Ectodermal cell (in vitro differentiated cells): Measurements from ENCODE around the gene CRIP1.

Experiments used
- H3K27ac ChIP-seq: 2 replicates; pipeline ENCODE4 v1.7.0; 2013; ENCODE audit warnings: mild to moderate bottlenecking, low read depth, low read length; ENCODE audit not compliant: insufficient read depth, poor library complexity, severe bottlenecking
- H3K27me3 ChIP-seq: 2 replicates; pipeline ENCODE4 v1.7.0; 2013; ENCODE audit warnings: mild to moderate bottlenecking, low read length; ENCODE audit not compliant: insufficient read depth, control insufficient read depth, poor library complexity, severe bottlenecking
- H3K36me3 ChIP-seq: one replicate; pipeline ENCODE4 v1.7.0; 2013; ENCODE audit warnings: low read length; ENCODE audit not compliant: control insufficient read depth, insufficient read depth
- H3K4me1 ChIP-seq: one replicate; pipeline ENCODE4 v1.7.0; 2013; ENCODE audit warnings: low read length; ENCODE audit not compliant: control insufficient read depth, insufficient read depth
- H3K4me3 ChIP-seq: 2 replicates; pipeline ENCODE4 v1.7.0; 2013; ENCODE audit warnings: low read depth, low read length, control low read depth; ENCODE audit not compliant: insufficient read depth
- H3K9me3 ChIP-seq: 2 replicates; pipeline ENCODE4 v1.7.0; 2013; ENCODE audit warnings: mild to moderate bottlenecking, low read length, moderate library complexity; ENCODE audit not compliant: control insufficient read depth
- WGBS, 2 experiments: methylation state at CpG; one replicate each; pipeline ENCODE4 v1.1.7; 2013; ENCODE audit warnings: missing lambda C conversion rate in 2 of 2; 5-methylcytosine and 5-hydroxymethylcytosine counted together

The CRIP1 gene

GRCh38 chr14:105525861-105526775 is 39.4 kb downstream of the CRIP1 start, which contains the start of gene TMEM121:
TMEM121 (plus strand) TSS chr14:105526583; CDS start chr14:105528835, 2,252 bp downstream.
- Histone ChIP-seq H3K27me3 (peaks cover 63% of the 10 kb centered on the region), H3K36me3 (no peaks in the 10 kb centered on the region), H3K9me3 (no peaks in the 10 kb centered on the region), H3K27ac (no peak within 1 kb of the TSS), H3K4me3 (peak within 1 kb of the TSS; percentile 43), H3K4me1 (peaks cover 7% of the 10 kb centered on the region)
- WGBS, 2 experiments, result 12 to 15% methylated on average over 88 of the region's 88 CpGs

DNA sequence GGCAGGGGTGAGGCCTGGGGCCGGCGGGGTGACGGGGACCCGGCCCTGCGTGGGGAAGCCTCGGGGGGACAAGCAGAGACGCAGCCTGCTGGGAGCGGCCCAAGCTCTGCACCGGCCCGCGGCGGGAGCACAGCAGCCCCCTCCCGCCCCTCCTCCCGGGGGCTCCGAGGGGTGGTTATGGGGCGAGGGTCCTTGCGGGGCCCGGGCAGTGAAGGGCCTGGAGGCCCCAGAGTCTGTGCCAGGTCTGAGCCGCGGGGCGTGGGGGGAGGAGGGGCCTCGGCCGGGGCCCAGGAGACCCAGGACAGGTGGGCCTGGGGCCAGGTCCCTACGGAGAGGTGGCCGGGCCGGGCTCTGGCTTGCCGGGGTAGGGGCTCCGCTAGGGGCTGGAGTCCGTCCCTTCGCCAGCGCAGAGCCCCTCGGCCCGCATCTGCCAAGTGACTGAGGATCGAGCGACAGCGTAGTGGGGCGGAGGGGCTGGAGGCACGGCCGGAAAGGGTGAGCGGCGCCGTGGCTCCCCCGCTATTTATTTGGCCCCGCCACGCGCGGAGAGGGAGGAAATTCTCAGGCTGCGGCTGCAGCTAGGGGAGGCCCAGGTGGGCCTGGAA is 40.2 kb downstream of the CRIP1 start:
- H3K4me3 ChIP-seq, result peak overlapping the region; percentile 43
- H3K36me3 ChIP-seq, result no peaks in the 10 kb centered on the region
- H3K4me1 ChIP-seq, result peaks cover 7% of the 10 kb centered on the region
- no peaks in the 10 kb centered on the region for H3K9me3 ChIP-seq
- 36 to 43% methylated on average over 48 of the region's 48 CpGs for WGBS, 2 experiments
- H3K27ac ChIP-seq, result no peak overlapping the region
- H3K27me3 ChIP-seq, result peaks cover 62% of the 10 kb centered on the region

DNA sequence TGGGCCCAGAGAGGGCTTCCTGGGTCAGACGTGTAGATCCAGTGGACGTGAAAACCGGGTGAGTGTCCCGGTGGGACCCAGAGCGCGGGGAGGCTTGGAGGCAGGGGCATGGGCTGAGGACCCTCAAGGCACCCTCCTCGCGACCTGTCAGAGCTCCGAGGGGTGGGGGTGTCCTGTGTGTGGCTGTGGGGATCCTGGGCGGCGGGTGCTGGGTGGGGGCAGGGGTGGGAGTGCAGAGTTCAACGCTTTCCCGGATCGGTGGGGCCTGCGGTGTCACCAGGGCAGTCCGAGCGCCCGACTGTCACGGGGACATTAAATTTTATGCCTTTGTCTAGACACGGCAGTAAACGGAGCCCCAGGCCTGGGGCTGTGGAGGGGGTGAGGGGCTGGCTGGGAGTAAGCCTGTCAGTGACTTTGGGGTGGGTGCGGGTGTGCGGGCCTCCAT is 40.7 kb downstream of the CRIP1 start:
- peak overlapping the region; percentile 43 for H3K4me3 ChIP-seq
- H3K4me1 ChIP-seq, result peaks cover 7% of the 10 kb centered on the region
- 81 to 83% methylated on average over 23 of the region's 23 CpGs for WGBS, 2 experiments
- no peaks in the 10 kb centered on the region for H3K9me3 ChIP-seq
- peaks cover 60% of the 10 kb centered on the region for H3K27me3 ChIP-seq
- H3K27ac ChIP-seq, result no peak overlapping the region
- no peaks in the 10 kb centered on the region for H3K36me3 ChIP-seq

GRCh38 chr14:105527826-105528585 is 41.3 kb downstream of the CRIP1 start:
- Histone ChIP-seq H3K27ac (no peak overlapping the region), H3K4me3 (peak overlapping the region; percentile 49), H3K4me1 (peaks cover 7% of the 10 kb centered on the region), H3K27me3 (peaks cover 58% of the 10 kb centered on the region), H3K9me3 (no peaks in the 10 kb centered on the region), H3K36me3 (no peaks in the 10 kb centered on the region)
- 30 to 31% methylated on average over 67 of the region's 67 CpGs for WGBS, 2 experiments

- Histone ChIP-seq H3K9me3 (no peaks in the 10 kb centered on the region), H3K27ac (no peak overlapping the region), H3K4me3 (no peak overlapping the region), H3K4me1 (peaks cover 7% of the 10 kb centered on the region), H3K27me3 (peaks cover 51% of the 10 kb centered on the region), H3K36me3 (no peaks in the 10 kb centered on the region)
- 63 to 65% methylated on average over 89 of the region's 89 CpGs for WGBS, 2 experiments
Observed at GRCh38 chr14:105528586-105529318, 42.1 kb downstream of the CRIP1 start.

DNA sequence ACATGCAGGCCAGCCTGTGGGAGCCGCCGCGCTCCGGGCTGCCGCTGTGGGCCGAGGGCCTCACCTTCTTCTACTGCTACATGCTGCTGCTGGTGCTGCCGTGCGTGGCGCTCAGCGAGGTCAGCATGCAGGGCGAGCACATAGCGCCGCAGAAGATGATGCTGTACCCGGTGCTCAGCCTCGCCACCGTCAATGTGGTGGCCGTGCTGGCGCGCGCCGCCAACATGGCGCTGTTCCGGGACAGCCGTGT is 42.6 kb downstream of the CRIP1 start:
- H3K4me1 ChIP-seq, result peaks cover 7% of the 10 kb centered on the region
- peaks cover 46% of the 10 kb centered on the region for H3K27me3 ChIP-seq
- H3K4me3 ChIP-seq, result no peak overlapping the region
- WGBS, 2 experiments, result 94 to 96% methylated on average over 24 of the region's 24 CpGs
- no peaks in the 10 kb centered on the region for H3K9me3 ChIP-seq
- H3K36me3 ChIP-seq, result no peaks in the 10 kb centered on the region
- no peak overlapping the region for H3K27ac ChIP-seq

DNA sequence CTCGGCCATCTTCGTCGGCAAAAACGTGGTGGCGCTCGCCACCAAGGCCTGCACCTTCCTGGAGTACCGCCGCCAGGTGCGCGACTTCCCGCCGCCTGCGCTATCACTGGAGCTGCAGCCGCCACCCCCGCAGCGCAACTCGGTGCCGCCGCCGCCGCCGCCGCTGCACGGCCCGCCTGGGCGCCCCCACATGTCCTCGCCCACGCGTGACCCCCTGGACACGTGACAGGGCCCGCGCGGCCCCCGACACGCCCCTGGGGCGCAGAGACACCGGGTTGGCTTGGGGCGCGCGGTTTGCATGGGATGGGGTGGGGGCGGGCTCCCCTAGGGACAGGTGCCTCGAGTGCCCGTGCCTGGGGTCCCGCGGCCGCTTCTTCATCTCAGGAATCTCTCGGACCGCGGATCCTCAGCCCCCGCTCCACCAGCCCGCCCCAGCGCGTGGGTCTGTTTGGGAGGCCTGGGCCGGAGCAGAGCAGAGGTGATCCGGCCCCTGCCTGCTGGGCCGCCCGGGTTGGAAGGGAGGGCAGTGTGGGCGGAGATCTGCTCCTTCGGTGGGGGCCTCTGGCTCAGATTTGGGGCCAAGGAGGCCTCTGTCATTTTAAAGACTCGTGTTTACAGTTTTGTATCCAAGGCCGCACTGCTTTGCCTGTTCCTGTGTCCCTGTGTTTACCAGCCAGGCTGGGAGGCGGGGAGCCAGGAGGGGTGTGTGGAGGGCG is 43.0 kb downstream of the CRIP1 start:
- H3K27ac ChIP-seq, result no peak overlapping the region
- WGBS, 2 experiments, result 91% methylated on average over 63 of the region's 63 CpGs
- peaks cover 41% of the 10 kb centered on the region for H3K27me3 ChIP-seq
- H3K9me3 ChIP-seq, result no peaks in the 10 kb centered on the region
- no peak overlapping the region for H3K4me3 ChIP-seq
- peaks cover 7% of the 10 kb centered on the region for H3K4me1 ChIP-seq
- no peaks in the 10 kb centered on the region for H3K36me3 ChIP-seq

DNA sequence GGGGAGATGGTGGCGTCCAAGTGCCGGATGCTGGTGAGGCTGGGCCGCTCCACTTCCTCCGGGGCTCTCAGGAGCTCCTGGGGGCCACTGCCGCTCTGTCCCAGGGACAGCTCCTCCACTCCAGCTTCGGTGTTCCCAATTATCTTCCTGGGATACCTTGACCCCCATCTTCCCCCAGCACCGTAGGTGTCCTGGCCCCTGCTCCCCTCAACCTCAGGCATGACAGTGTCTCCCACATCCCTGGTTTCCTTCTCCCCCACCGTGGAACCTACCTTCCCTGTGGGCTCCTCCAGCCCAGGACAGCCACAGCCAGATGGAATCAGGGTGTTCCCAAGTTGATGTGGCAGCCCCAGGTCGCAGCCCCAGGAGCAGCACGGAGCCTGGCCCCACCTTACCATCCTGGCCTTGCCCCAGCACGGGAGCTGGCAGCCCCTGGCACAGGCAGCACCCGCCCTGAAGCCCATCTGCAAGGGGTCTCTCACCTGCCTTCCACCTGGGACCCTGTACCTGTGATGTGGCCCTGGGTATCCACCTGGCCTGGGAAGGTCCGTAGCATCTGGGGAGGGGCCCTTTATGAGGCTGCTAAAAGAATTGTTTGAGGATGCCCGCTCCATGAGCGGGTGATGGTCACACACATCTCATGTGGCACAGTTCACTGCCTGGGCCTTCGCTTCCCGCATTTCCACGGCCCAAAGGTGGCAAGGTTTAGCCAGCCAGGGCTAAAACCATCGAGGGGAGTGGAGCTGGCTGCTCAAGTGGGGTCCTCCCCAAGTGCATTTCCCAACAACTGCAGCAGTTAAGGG is 43.8 kb downstream of the CRIP1 start:
- H3K27me3 ChIP-seq, result peaks cover 34% of the 10 kb centered on the region
- peaks cover 7% of the 10 kb centered on the region for H3K4me1 ChIP-seq
- WGBS, 2 experiments, result 79 to 83% methylated on average over 19 of the region's 19 CpGs
- H3K9me3 ChIP-seq, result no peaks in the 10 kb centered on the region
- no peak overlapping the region for H3K4me3 ChIP-seq
- no peak overlapping the region for H3K27ac ChIP-seq
- H3K36me3 ChIP-seq, result no peaks in the 10 kb centered on the region
